ENCODE results near the gene CCDC71.

- TF ChIP-seq CTCF (conservative IDR thresholded peaks at IDR 0.05; ENCODE audit: low read length) (no peak), EZH2phosphoT487 (IDR thresholded peaks at IDR 0.05; ENCODE audit: borderline replicate concordance, low read depth, low read length) (no peak)
Observed at GRCh38 chr3:49122451-49122850, 43.7 kb downstream of the CCDC71 start.

All from OCI-LY7 (cell line).